ENCODE results near the gene DESI2. TPM values are rescaled to one million over a fixed set of nuclear protein-coding genes. Genes with fewer than 3 reads are reported as not detected.
"Not testable (repeated sequence)": the region's sequence is repeated elsewhere in the genome, so short reads cannot be mapped to it uniquely, and the experiment has no call there.

DESI2 gene
- total and polyA plus RNA-seq, 8 donors = 48.3 to 77.0 (median 67.7) TPM

- Histone ChIP-seq H3K4me1 (peaks cover 4 to 38% of the 10 kb centered on the region in 2 donors), H3K27ac (no peak overlapping the region), H3K36me3 (peaks cover 0 to 8% of the 10 kb centered on the region in 2 donors), H3K9me3 (no peaks in the 10 kb centered on the region), H3K27me3 (no peaks in the 10 kb centered on the region), H3K4me3 (no peak overlapping the region)
- TF ChIP-seq CTCF (IDR thresholded peaks at IDR 0.05) = no peak
- no peak for ATAC-seq
- no peak for DNase-seq
- intact Hi-C loops (cut with DNase I) = no loop called here
Measured at GRCh38 chr1:244664353-244664752, 11.4 kb downstream of the DESI2 start.

GRCh38 chr1:244665771-244666217, 12.9 kb downstream of the DESI2 start:
- no peak for TF ChIP-seq CTCF (IDR thresholded peaks at IDR 0.05)
- Histone ChIP-seq H3K27me3 (no peaks in the 10 kb centered on the region), H3K4me1 (peaks cover 4 to 36% of the 10 kb centered on the region in 2 donors), H3K4me3 (peak overlapping the region in 1 of 2 donors; percentile 6), H3K9me3 (no peaks in the 10 kb centered on the region), H3K36me3 (no peaks in the 10 kb centered on the region), H3K27ac (peak overlapping the region in 1 of 2 donors; percentile 23)
- peak; percentile 42 for ATAC-seq
- DNase-seq = no peak
- intact Hi-C loops (cut with DNase I) = no loop called here

GRCh38 chr1:244666672-244667418, 13.9 kb downstream of the DESI2 start:
- intact Hi-C loops (cut with DNase I); ATAC-seq; DNase-seq; H3K27ac ChIP-seq; H3K27me3 ChIP-seq; H3K36me3 ChIP-seq; H3K4me3 ChIP-seq; H3K9me3 ChIP-seq: not testable (repeated sequence)
- peaks cover 4 to 36% of the 10 kb centered on the region in 2 donors for H3K4me1 ChIP-seq

- no peaks in the 10 kb centered on the region for H3K36me3 ChIP-seq
- no peaks in the 10 kb centered on the region for H3K27me3 ChIP-seq
- ATAC-seq = no peak
- H3K9me3 ChIP-seq = no peaks in the 10 kb centered on the region
- no peak for TF ChIP-seq CTCF (IDR thresholded peaks at IDR 0.05)
- H3K27ac ChIP-seq = no peak overlapping the region
- H3K4me3 ChIP-seq = no peak overlapping the region
- no peak for DNase-seq
- intact Hi-C loops (cut with DNase I) = no loop called here
- H3K4me1 ChIP-seq = peaks cover 5 to 39% of the 10 kb centered on the region in 2 donors
Measured at GRCh38 chr1:244667797-244668196, 14.9 kb downstream of the DESI2 start.

DNA sequence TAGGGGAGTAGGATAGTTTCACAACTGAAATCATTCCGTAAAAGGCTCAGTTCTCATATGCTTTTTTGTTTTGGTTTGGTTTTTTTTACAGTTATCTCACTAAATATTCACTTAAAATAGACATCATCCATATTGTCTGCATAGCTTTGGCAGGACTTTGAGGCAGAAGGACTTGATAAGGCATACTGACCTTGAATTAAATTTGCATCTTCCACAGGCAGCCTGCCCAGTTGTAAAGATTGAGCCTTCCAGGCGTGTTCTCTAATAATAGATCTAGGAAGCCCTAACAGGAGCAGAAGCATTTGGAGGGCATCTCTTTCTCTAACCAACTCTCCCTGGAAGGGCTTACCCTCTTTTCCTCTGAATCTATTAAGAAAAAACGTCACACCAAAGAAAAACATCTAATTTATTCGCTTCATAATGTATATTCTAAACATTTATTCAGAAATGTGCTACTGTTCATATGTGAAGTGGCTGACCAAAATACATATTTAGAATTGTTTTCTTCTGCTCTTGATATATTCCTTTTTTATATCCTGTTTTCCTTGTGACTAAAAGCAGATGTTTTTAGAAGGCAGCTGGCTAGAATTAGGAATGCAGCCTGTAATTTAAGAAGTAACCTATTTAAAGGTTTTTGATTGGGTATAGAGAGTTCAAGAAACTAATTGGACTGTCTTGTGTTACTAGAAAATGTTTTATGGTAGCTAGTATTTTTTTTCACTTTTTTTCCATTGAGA, 20.2 kb downstream of the DESI2 start:
- no peak for TF ChIP-seq CTCF (IDR thresholded peaks at IDR 0.05)
- intact Hi-C loops (cut with DNase I) = no loop called here
- no peaks in the 10 kb centered on the region for H3K36me3 ChIP-seq
- peak; percentile 40 for ATAC-seq
- H3K4me3 ChIP-seq = no peak overlapping the region
- no peaks in the 10 kb centered on the region for H3K27me3 ChIP-seq
- peaks cover 6 to 13% of the 10 kb centered on the region in 2 donors for H3K4me1 ChIP-seq
- no peaks in the 10 kb centered on the region for H3K9me3 ChIP-seq
- peak overlapping the region in 1 of 2 donors; percentile 2 for H3K27ac ChIP-seq
- DNase-seq = peak in 2 of 4 donors; percentile 66 to 75
